ENCODE data around the gene PHC2.
"Not testable (repeated sequence)": the region's sequence is repeated elsewhere in the genome, so short reads cannot be mapped to it uniquely, and the experiment has no call there.

Gene PHC2

GRCh38 chr1:33312413-33312749 is 118.5 kb downstream of the PHC2 start:
- in situ Hi-C loops (cut with HindIII; ENCODE audit: low pct_ligation_motif_present, low pct_unique_long_range_greater_than_20kb, low sequenced_read_pairs), result no loop called here

GRCh38 chr1:33311706-33312412 is 119.0 kb downstream of the PHC2 start:
- in situ Hi-C loops (cut with HindIII; ENCODE audit: low pct_ligation_motif_present, low pct_unique_long_range_greater_than_20kb, low sequenced_read_pairs), result no loop called here
- no peak for DNase-seq

More at GRCh38 chr1:33312413-33312749, 118.5 kb downstream of the PHC2 start:
- no peak for DNase-seq

- no peak for DNase-seq
- in situ Hi-C loops (cut with HindIII; ENCODE audit: low pct_ligation_motif_present, low pct_unique_long_range_greater_than_20kb, low sequenced_read_pairs), result no loop called here
Measured at GRCh38 chr1:33310702-33311101, 120.2 kb downstream of the PHC2 start.

- DNase-seq; in situ Hi-C loops (cut with HindIII; ENCODE audit: low pct_ligation_motif_present, low pct_unique_long_range_greater_than_20kb, low sequenced_read_pairs): not testable (repeated sequence)
Measured at GRCh38 chr1:33309351-33309750, 121.5 kb downstream of the PHC2 start.

- in situ Hi-C loops (cut with HindIII; ENCODE audit: low pct_ligation_motif_present, low pct_unique_long_range_greater_than_20kb, low sequenced_read_pairs), result no loop called here
Measured at GRCh38 chr1:33307494-33307864, 123.4 kb downstream of the PHC2 start.

GRCh38 chr1:33306653-33307493 is 124.0 kb downstream of the PHC2 start:
- in situ Hi-C loops (cut with HindIII; ENCODE audit: low pct_ligation_motif_present, low pct_unique_long_range_greater_than_20kb, low sequenced_read_pairs), result no loop called here
- no peak for DNase-seq

More at GRCh38 chr1:33307494-33307864, 123.4 kb downstream of the PHC2 start:
- DNase-seq, result no peak

- in situ Hi-C loops (cut with HindIII; ENCODE audit: low pct_ligation_motif_present, low pct_unique_long_range_greater_than_20kb, low sequenced_read_pairs), result no loop called here
- no peak for DNase-seq
Measured at GRCh38 chr1:33305816-33306652, 124.9 kb downstream of the PHC2 start.

- in situ Hi-C loops (cut with HindIII; ENCODE audit: low pct_ligation_motif_present, low pct_unique_long_range_greater_than_20kb, low sequenced_read_pairs), result no loop called here
- DNase-seq, result no peak
Measured at GRCh38 chr1:33305016-33305415, 125.9 kb downstream of the PHC2 start.

- in situ Hi-C loops (cut with HindIII; ENCODE audit: low pct_ligation_motif_present, low pct_unique_long_range_greater_than_20kb, low sequenced_read_pairs), result no loop called here
Measured at GRCh38 chr1:33302325-33302724, 128.6 kb downstream of the PHC2 start.

GRCh38 chr1:33301273-33301984 is 129.5 kb downstream of the PHC2 start:
- in situ Hi-C loops (cut with HindIII; ENCODE audit: low pct_ligation_motif_present, low pct_unique_long_range_greater_than_20kb, low sequenced_read_pairs), result no loop called here
- DNase-seq, result no peak

More at GRCh38 chr1:33302325-33302724, 128.6 kb downstream of the PHC2 start:
- DNase-seq, result no peak

GRCh38 chr1:33300673-33301072 is 130.2 kb downstream of the PHC2 start:
- DNase-seq, result no peak
- in situ Hi-C loops (cut with HindIII; ENCODE audit: low pct_ligation_motif_present, low pct_unique_long_range_greater_than_20kb, low sequenced_read_pairs), result no loop called here

- in situ Hi-C loops (cut with HindIII; ENCODE audit: low pct_ligation_motif_present, low pct_unique_long_range_greater_than_20kb, low sequenced_read_pairs), result no loop called here
- DNase-seq, result no peak
Measured at GRCh38 chr1:33299461-33300155, 131.3 kb downstream of the PHC2 start.

- DNase-seq, result peak; percentile 48
- in situ Hi-C loops (cut with HindIII; ENCODE audit: low pct_ligation_motif_present, low pct_unique_long_range_greater_than_20kb, low sequenced_read_pairs), result no loop called here
Measured at GRCh38 chr1:33298623-33299277, 132.1 kb downstream of the PHC2 start.

- no peak for DNase-seq
- in situ Hi-C loops (cut with HindIII; ENCODE audit: low pct_ligation_motif_present, low pct_unique_long_range_greater_than_20kb, low sequenced_read_pairs), result no loop called here
Measured at GRCh38 chr1:33297911-33298622, 132.8 kb downstream of the PHC2 start.

- in situ Hi-C loops (cut with HindIII; ENCODE audit: low pct_ligation_motif_present, low pct_unique_long_range_greater_than_20kb, low sequenced_read_pairs), result no loop called here
- no peak for DNase-seq
Measured at GRCh38 chr1:33296824-33297223, 134.1 kb downstream of the PHC2 start.

- in situ Hi-C loops (cut with HindIII; ENCODE audit: low pct_ligation_motif_present, low pct_unique_long_range_greater_than_20kb, low sequenced_read_pairs), result no loop called here
- DNase-seq, result no peak
Measured at GRCh38 chr1:33296082-33296458, 134.8 kb downstream of the PHC2 start.
